Endothelial cell of umbilical vein (primary cell): ENCODE results near the gene KCNIP1.

Experiments
- EZH2 ChIP-seq: IDR thresholded peaks from 2 replicates; pipeline ENCODE4 v1.6.1; 2012; ENCODE audit warnings: borderline replicate concordance, low read depth, mild to moderate bottlenecking, moderate library complexity, low read length, inconsistent platforms; ENCODE audit not compliant: severe bottlenecking
- GATA2 ChIP-seq: IDR thresholded peaks from 2 replicates; pipeline ENCODE4 v1.7.0; 2011; ENCODE audit warnings: low read depth, mild to moderate bottlenecking, moderate library complexity, mixed read lengths, low read length; ENCODE audit not compliant: insufficient read length, insufficient read depth
- POLR2A ChIP-seq: IDR thresholded peaks from 2 replicates; pipeline ENCODE4 v1.6.1; 2012; ENCODE audit warnings: low read depth, mild to moderate bottlenecking, control low read depth, low read length
- POLR2AphosphoS5 ChIP-seq: IDR thresholded peaks from 2 replicates; pipeline ENCODE4 v1.6.1; 2012; ENCODE audit warnings: low read depth, mild to moderate bottlenecking, control low read depth, low read length, moderate library complexity; ENCODE audit not compliant: insufficient read depth
- TF ChIP-seq, protein P1 (sequence below): IDR thresholded peaks from 2 replicates; pipeline ENCODE4 v1.6.1; 2011; ENCODE audit not compliant: insufficient read depth, insufficient read length

- TF ChIP-seq POLR2A (no peak), EZH2 (no peak), POLR2AphosphoS5 (no peak), GATA2 (no peak)
- TF ChIP-seq, protein P1, sequence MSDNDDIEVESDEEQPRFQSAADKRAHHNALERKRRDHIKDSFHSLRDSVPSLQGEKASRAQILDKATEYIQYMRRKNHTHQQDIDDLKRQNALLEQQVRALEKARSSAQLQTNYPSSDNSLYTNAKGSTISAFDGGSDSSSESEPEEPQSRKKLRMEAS: no peak
Observed at GRCh38 chr5:170631466-170632195, 127.8 kb downstream of the KCNIP1 start.
